ENCODE results near the gene RBKS. TPM values are rescaled to one million over a fixed set of nuclear protein-coding genes. Genes with fewer than 3 reads are reported as not detected.

The RBKS gene
- total RNA-seq, 2 experiments from 2014 or later: 7.2 to 8.9 TPM

- H3K9me3 Mint-ChIP-seq: no peaks in the 10 kb centered on the region
- intact Hi-C loops (cut with micrococcal nuclease): no loop called here
- no peak overlapping the region for H3K27ac Mint-ChIP-seq
- no peaks in the 10 kb centered on the region for H3K4me1 Mint-ChIP-seq (ENCODE audit: low read depth)
- H3K27me3 Mint-ChIP-seq: no peaks in the 10 kb centered on the region
- DNase-seq (no peak), ATAC-seq (no peak)
- CTCF ChIA-PET: interaction anchor here (1.2 kb wide), 1 partner anchor 17 kb away, joined by 4 read pairs; no protein-coding TSS in a partner anchor
- H3K36me3 Mint-ChIP-seq (ENCODE audit: low read depth): peaks cover 11% of the 10 kb centered on the region
- no peak overlapping the region for H3K4me3 Mint-ChIP-seq
- POLR2A ChIA-PET: interaction anchor here (1.0 kb wide), 1 partner anchor 9 kb away, joined by 4 read pairs; no protein-coding TSS in a partner anchor
- TF ChIP-seq, protein P1, sequence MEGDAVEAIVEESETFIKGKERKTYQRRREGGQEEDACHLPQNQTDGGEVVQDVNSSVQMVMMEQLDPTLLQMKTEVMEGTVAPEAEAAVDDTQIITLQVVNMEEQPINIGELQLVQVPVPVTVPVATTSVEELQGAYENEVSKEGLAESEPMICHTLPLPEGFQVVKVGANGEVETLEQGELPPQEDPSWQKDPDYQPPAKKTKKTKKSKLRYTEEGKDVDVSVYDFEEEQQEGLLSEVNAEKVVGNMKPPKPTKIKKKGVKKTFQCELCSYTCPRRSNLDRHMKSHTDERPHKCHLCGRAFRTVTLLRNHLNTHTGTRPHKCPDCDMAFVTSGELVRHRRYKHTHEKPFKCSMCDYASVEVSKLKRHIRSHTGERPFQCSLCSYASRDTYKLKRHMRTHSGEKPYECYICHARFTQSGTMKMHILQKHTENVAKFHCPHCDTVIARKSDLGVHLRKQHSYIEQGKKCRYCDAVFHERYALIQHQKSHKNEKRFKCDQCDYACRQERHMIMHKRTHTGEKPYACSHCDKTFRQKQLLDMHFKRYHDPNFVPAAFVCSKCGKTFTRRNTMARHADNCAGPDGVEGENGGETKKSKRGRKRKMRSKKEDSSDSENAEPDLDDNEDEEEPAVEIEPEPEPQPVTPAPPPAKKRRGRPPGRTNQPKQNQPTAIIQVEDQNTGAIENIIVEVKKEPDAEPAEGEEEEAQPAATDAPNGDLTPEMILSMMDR (IDR thresholded peaks at IDR 0.05): no peak
Observed at GRCh38 chr2:27830656-27831055, 59.5 kb downstream of the RBKS start.

DNA sequence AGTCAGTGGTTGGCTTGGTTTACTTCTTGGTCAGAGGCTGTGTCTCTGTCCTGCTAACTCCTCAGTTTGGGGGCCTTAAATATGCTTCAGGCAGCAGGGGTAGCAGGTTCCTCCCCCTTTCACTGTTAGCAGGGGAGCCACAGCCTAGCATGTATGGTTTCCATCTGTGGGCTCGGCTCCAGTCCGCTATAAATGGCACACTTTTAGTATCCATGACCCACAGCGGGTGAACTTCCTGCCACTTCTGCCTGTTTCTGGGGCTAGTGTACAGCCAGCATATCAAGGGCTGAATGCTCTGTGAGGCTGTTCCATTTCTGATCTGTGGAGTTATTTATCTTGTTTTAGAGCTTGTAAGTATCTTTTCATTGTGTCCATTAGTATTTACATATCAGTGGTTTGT is 60.4 kb downstream of the RBKS start:
- POLR2A ChIA-PET: interaction anchor here (0.6 kb wide), 1 partner anchor 282 kb away, joined by 4 read pairs; no protein-coding TSS in a partner anchor
- TF ChIP-seq, protein P1 (IDR thresholded peaks at IDR 0.05): no peak
- CTCF ChIA-PET: interaction anchor here (1.2 kb wide), 1 partner anchor 16 kb away, joined by 4 read pairs; no protein-coding TSS in a partner anchor
- Mint-ChIP-seq H3K27ac (no peak overlapping the region), H3K36me3 (ENCODE audit: low read depth) (peaks cover 13% of the 10 kb centered on the region), H3K9me3 (peaks cover 1% of the 10 kb centered on the region), H3K4me1 (ENCODE audit: low read depth) (no peaks in the 10 kb centered on the region), H3K4me3 (no peak overlapping the region), H3K27me3 (no peaks in the 10 kb centered on the region)
- no peak for DNase-seq
- no peak for ATAC-seq
- intact Hi-C loops (cut with micrococcal nuclease): no loop called here

DNA sequence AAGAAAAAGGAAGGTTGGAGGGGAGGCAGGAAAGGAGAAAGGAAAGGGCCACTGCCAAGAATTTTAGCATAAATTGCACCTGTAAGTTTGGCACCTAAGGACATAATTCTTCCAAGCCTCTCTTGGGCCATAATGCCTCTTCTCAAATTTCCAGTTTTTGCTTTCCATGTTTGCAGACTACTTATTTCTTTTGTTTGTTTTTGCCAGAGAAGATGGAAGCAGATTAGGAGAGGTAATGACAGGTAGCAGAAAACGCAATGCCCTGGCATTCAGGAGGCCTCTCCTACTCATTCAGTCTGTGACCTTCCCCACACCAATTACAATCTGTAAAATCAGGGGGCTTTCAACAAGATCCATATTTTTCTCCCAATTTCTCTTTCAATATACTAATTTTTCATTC is 61.9 kb downstream of the RBKS start:
- ATAC-seq: no peak
- TF ChIP-seq, protein P1 (IDR thresholded peaks at IDR 0.05): no peak
- H3K4me3 Mint-ChIP-seq: no peak overlapping the region
- DNase-seq: no peak
- no peaks in the 10 kb centered on the region for H3K4me1 Mint-ChIP-seq (ENCODE audit: low read depth)
- ChIA-PET POLR2A (no interaction called here), CTCF (no interaction called here)
- H3K27ac Mint-ChIP-seq: no peak overlapping the region
- H3K27me3 Mint-ChIP-seq: no peaks in the 10 kb centered on the region
- intact Hi-C loops (cut with micrococcal nuclease): no loop called here
- peaks cover 13% of the 10 kb centered on the region for H3K36me3 Mint-ChIP-seq (ENCODE audit: low read depth)
- H3K9me3 Mint-ChIP-seq: peaks cover 6% of the 10 kb centered on the region

- no peak overlapping the region for H3K27ac Mint-ChIP-seq
- intact Hi-C loops (cut with micrococcal nuclease): no loop called here
- H3K27me3 Mint-ChIP-seq: no peaks in the 10 kb centered on the region
- peaks cover 3% of the 10 kb centered on the region for H3K36me3 Mint-ChIP-seq (ENCODE audit: low read depth)
- DNase-seq (no peak), ATAC-seq (no peak)
- H3K4me1 Mint-ChIP-seq (ENCODE audit: low read depth): no peaks in the 10 kb centered on the region
- ChIA-PET POLR2A (no interaction called here), CTCF (interaction anchor here (0.7 kb wide), 1 partner anchor 9 kb away, joined by 3 read pairs; no protein-coding TSS in a partner anchor)
- H3K9me3 Mint-ChIP-seq: peaks cover 6% of the 10 kb centered on the region
- no peak overlapping the region for H3K4me3 Mint-ChIP-seq
- TF ChIP-seq, protein P1 (IDR thresholded peaks at IDR 0.05): no peak
Observed at GRCh38 chr2:27824401-27824800, 65.8 kb downstream of the RBKS start.

DNA sequence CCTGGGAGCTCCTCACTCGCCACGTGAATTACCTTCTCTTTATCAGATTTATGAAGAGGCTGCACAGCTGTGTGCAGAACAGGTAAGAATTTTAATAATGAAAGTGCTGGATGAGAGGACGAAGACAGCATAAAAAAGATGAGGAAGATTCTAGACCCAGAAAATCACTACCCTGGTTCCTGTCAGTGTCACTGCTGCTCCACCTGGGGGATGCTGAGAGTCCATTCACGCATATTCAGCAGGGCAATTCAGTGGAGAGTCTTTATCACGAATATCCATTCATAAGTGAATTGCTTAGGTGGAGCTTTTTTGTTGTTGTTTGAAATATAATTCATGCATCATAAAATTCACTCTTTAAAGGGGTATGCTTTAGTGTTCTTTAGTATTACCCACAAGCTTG is 66.6 kb downstream of the RBKS start:
- DNase-seq (no peak), ATAC-seq (no peak)
- CTCF ChIA-PET: interaction anchor here (0.7 kb wide), 1 partner anchor 9 kb away, joined by 3 read pairs; no protein-coding TSS in a partner anchor
- Mint-ChIP-seq H3K9me3 (peaks cover 6% of the 10 kb centered on the region), H3K4me3 (no peak overlapping the region), H3K36me3 (ENCODE audit: low read depth) (peaks cover 2% of the 10 kb centered on the region), H3K27me3 (no peaks in the 10 kb centered on the region), H3K4me1 (ENCODE audit: low read depth) (no peaks in the 10 kb centered on the region), H3K27ac (no peak overlapping the region)
- intact Hi-C loops (cut with micrococcal nuclease): no loop called here
- TF ChIP-seq, protein P1 (IDR thresholded peaks at IDR 0.05): no peak
- POLR2A ChIA-PET: interaction anchor here (0.9 kb wide), 1 partner anchor 699 kb away, joined by 3 read pairs; no protein-coding TSS in a partner anchor

All from activated CD8-positive, alpha-beta T cell treated with anti-CD3 and anti-CD28 coated beads for 36 hours (primary cell).